ENCODE data around the gene SLC4A9.

The SLC4A9 gene

DNA sequence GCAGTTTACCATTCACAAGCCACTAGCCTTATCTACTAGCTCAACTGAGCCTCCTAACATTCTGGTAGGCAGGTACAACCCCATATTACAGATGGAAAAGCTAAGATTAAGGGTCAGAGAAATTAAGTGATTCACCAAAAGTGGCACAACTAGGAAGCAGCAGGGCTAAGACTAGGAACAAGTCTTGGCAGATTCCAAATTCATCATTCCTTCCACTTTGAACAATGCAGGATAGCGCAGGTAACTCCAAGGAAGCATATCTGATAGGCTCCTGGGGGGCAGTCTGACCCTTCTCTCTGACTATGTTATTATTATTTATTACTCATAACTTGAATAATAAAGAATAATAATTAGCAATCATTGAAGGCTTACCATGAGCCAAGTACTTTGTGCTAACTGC lies 22.1 kb upstream of the SLC4A9 start:
- no peak overlapping the region for H3K4me3 ChIP-seq (ENCODE audit: control insufficient read depth, low read depth, low read length)
- TF ChIP-seq, protein P1, sequence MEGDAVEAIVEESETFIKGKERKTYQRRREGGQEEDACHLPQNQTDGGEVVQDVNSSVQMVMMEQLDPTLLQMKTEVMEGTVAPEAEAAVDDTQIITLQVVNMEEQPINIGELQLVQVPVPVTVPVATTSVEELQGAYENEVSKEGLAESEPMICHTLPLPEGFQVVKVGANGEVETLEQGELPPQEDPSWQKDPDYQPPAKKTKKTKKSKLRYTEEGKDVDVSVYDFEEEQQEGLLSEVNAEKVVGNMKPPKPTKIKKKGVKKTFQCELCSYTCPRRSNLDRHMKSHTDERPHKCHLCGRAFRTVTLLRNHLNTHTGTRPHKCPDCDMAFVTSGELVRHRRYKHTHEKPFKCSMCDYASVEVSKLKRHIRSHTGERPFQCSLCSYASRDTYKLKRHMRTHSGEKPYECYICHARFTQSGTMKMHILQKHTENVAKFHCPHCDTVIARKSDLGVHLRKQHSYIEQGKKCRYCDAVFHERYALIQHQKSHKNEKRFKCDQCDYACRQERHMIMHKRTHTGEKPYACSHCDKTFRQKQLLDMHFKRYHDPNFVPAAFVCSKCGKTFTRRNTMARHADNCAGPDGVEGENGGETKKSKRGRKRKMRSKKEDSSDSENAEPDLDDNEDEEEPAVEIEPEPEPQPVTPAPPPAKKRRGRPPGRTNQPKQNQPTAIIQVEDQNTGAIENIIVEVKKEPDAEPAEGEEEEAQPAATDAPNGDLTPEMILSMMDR (IDR thresholded peaks at IDR 0.05; ENCODE audit: control insufficient read depth, insufficient read depth, low read depth, low read length, missing control alignments) = no peak
- DNase-seq (ENCODE audit: low read depth) = no peak

DNA sequence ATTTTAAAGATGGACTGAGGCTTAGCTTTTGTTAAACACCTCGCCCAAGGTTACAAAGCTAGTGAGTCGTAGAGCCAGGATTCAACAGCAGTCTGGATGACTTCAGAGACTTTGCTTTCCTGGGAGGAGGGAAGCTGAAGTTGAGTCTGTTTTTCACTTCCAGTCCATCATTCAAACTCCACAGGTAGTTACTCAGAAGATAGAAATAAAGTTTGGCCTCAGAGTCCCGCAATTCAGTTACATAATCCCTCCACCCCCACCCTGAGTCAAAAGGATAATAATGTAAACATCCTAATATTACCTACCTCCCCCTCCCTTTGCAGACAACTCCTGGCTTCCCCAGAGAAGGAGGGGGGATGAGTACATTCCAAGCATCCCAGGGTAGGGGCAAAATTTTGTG lies 21.7 kb upstream of the SLC4A9 start:
- TF ChIP-seq, protein P1 (IDR thresholded peaks at IDR 0.05; ENCODE audit: control insufficient read depth, insufficient read depth, low read depth, low read length, missing control alignments) = no peak
- no peak overlapping the region for H3K4me3 ChIP-seq (ENCODE audit: control insufficient read depth, low read depth, low read length)
- no peak for DNase-seq (ENCODE audit: low read depth)

DNA sequence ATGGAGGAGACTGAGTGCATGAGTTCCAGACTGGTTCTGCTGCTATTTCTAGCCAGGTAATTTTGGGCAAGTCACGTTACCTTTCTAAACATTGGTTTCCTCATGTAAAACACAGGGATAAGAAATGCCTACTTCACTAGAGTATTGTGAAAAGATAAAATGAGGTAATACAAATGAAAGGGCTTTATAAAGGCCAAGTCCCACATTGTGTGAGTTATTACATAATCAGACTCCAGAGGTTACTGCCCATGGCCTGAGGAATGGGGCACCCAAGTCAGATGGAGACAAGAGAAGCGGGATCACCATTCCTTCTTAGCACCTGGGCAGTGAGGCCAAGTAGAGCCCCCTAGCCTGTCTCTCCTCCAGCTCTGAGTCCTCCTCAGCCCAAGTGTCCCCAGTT lies 21.1 kb upstream of the SLC4A9 start:
- no peak overlapping the region for H3K4me3 ChIP-seq (ENCODE audit: control insufficient read depth, low read depth, low read length)
- TF ChIP-seq, protein P1 (IDR thresholded peaks at IDR 0.05; ENCODE audit: control insufficient read depth, insufficient read depth, low read depth, low read length, missing control alignments) = no peak
- no peak for DNase-seq (ENCODE audit: low read depth)

DNA sequence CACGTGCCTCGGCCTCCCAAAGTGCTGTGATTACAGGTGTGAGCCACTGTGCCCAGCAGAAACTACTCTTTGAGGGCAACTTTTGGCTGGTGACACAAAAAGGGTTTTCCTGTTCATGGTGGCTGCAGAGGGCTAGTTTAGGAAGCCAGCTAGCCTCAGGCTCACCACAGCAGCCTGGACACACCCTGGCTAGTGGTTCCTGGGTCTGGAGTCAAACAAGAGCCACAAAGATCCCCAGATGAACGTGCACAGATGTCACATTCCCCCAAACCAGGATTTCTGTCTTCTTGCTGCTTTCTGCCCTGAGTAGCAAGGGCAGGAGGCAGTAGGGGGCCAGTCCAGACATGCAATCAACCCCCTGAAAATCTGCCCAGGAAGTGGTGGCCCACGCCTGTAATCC lies 20.4 kb upstream of the SLC4A9 start:
- TF ChIP-seq, protein P1 (IDR thresholded peaks at IDR 0.05; ENCODE audit: control insufficient read depth, insufficient read depth, low read depth, low read length, missing control alignments) = no peak
- no peak for DNase-seq (ENCODE audit: low read depth)
- no peak overlapping the region for H3K4me3 ChIP-seq (ENCODE audit: control insufficient read depth, low read depth, low read length)

DNA sequence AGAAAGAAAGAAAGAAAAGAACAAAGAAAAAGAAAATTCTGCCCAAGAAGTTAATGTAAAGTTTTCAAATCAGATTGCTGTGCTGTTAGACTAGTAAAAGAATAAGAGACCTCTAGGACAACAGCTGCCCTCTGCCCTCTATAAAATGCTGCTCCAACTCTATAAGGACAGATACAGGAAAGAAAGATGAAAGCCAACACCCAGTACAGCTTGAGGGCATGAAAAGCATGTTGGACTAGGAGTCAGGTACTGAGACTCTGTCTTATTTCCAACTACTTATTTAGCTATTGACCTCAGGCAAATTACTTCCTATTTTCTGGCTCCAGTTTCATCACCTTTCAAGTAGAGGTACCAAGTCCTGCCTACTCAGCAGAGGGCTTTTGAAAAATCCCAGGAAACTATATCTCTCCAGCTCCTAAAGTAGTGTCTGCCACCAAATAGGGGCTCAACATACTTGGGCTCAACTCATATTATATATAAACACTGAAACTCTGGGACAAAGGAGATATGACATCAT lies 19.3 kb upstream of the SLC4A9 start:
- no peak for DNase-seq (ENCODE audit: low read depth)
- H3K4me3 ChIP-seq (ENCODE audit: control insufficient read depth, low read depth, low read length) = no peak overlapping the region
- TF ChIP-seq, protein P1 (IDR thresholded peaks at IDR 0.05; ENCODE audit: control insufficient read depth, insufficient read depth, low read depth, low read length, missing control alignments) = no peak

DNA sequence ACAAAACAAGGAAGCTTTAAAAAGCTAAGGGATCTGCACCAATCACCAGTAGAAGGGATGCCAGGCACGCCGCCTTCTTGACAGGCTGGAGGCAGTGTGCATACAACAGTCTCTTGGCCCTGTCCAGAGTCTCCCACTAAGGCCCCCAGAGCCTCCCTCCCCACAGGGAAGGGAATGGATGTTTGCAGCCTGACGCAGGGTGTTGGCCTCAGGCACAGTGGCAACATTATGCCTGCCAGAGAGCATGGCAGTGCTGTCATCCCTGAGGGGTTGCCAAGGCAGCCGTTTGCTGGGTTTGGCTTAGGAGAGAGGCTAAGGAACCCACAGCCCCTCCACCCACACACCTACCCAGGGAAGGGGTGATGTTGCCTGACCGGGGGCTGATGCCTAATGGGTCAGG lies 18.4 kb upstream of the SLC4A9 start:
- no peak for DNase-seq (ENCODE audit: low read depth)
- H3K4me3 ChIP-seq (ENCODE audit: control insufficient read depth, low read depth, low read length) = no peak overlapping the region
- TF ChIP-seq, protein P1 (IDR thresholded peaks at IDR 0.05; ENCODE audit: control insufficient read depth, insufficient read depth, low read depth, low read length, missing control alignments) = no peak

DNA sequence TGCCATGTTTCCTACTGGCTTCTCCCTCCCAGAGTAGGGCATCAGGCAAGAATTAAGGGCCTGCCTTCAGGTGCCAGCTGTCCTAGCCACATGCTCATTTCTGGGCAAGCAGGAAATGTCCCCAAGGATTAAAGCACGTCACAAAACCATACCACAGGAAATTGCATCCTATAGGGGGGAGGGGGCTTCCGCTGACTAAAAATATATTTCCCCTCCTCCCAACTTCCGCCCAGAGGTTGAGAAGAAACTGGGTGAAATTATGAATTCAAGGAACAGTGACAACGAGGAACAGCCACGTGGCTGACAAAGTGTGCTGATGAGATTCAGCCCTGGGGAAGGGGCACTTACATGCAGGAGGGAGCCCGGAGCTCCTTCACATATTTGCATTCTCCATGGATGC lies 17.7 kb upstream of the SLC4A9 start:
- no peak overlapping the region for H3K4me3 ChIP-seq (ENCODE audit: control insufficient read depth, low read depth, low read length)
- TF ChIP-seq, protein P1 (IDR thresholded peaks at IDR 0.05; ENCODE audit: control insufficient read depth, insufficient read depth, low read depth, low read length, missing control alignments) = no peak
- DNase-seq (ENCODE audit: low read depth) = no peak
